ENCODE measurements around the gene ADCK1. TPM values are rescaled to one million over a fixed set of nuclear protein-coding genes. Genes with fewer than 3 reads are reported as not detected.

The ADCK1 gene
- total and polyA plus RNA-seq, 2 donors (not counting 1 experiment from before 2014, with no cell fraction given), result 10.6 to 18.3 TPM

- H3K9ac ChIP-seq (ENCODE audit: low read length), result no peak overlapping the region
- no peak overlapping the region for H3K27ac ChIP-seq (ENCODE audit: low read length in 2 of 2)
- H3K4me3 ChIP-seq (ENCODE audit: control extremely low read depth in 1 of 5, extremely low read depth in 1 of 5, insufficient read depth in 1 of 5, low read depth in 2 of 5, low read length in 4 of 5), result no peak overlapping the region
- no peaks in the 10 kb centered on the region for H3K9me3 Mint-ChIP-seq (ENCODE audit: insufficient read depth)
- H3K27ac Mint-ChIP-seq, result no peak overlapping the region
- H3K9me3 ChIP-seq (ENCODE audit: control extremely low read depth in 1 of 3, control insufficient read depth in 2 of 3, insufficient read depth in 1 of 3, low read length in 2 of 3), result no peaks in the 10 kb centered on the region
- no CpG with 5 or more reads among the region's 4 CpGs for WGBS (ENCODE audit: insufficient coverage)
- no peak for TF ChIP-seq EZH2 (IDR thresholded peaks at IDR 0.05; ENCODE audit: borderline replicate concordance, insufficient read depth, low read depth, low read length, poor library complexity, severe bottlenecking)
- no peak overlapping the region for H3K4me3 Mint-ChIP-seq
- no peak for DNase-seq
- H4K20me1 ChIP-seq (ENCODE audit: control insufficient read depth, insufficient read depth, low read length, poor library complexity, severe bottlenecking), result no peaks in the 10 kb centered on the region
- no peaks in the 10 kb centered on the region for H3K4me1 ChIP-seq (ENCODE audit: control insufficient read depth in 2 of 2, insufficient read depth in 2 of 2, low read length in 2 of 2)
- H3K79me2 ChIP-seq (ENCODE audit: control insufficient read depth, insufficient read depth, low read length), result no peaks in the 10 kb centered on the region
- no peaks in the 10 kb centered on the region for H3K27me3 Mint-ChIP-seq
- H3K36me3 ChIP-seq (replicated peaks in 1 of 2; ENCODE audit: control extremely low read depth in 1 of 2, control insufficient read depth in 1 of 2, extremely low read depth in 1 of 2, insufficient read depth in 2 of 2, low read length in 1 of 2), result no peaks in the 10 kb centered on the region
- H3K27me3 ChIP-seq (replicated peaks in 1 of 4; ENCODE audit: control extremely low read depth in 1 of 4, control insufficient read depth in 3 of 4, insufficient read depth in 4 of 4, low read length in 3 of 4), result no peaks in the 10 kb centered on the region
- H3K4me1 Mint-ChIP-seq, result no peaks in the 10 kb centered on the region
- POLR2A ChIA-PET, result no interaction called here
- intact Hi-C loops (cut with micrococcal nuclease), result no loop called here
- no peak for ATAC-seq (ENCODE audit: low read depth)
- no peak overlapping the region for H2AFZ ChIP-seq (ENCODE audit: insufficient read depth, low read depth, low read length, poor library complexity, severe bottlenecking)
- CTCF ChIA-PET, result no interaction called here
- no peak overlapping the region for H3K4me2 ChIP-seq (replicated peaks; ENCODE audit: low read depth, low read length, poor library complexity, severe bottlenecking)
These were observed 44.9 kb downstream of the ADCK1 start for GRCh38 chr14:77844802-77845201.

DNA sequence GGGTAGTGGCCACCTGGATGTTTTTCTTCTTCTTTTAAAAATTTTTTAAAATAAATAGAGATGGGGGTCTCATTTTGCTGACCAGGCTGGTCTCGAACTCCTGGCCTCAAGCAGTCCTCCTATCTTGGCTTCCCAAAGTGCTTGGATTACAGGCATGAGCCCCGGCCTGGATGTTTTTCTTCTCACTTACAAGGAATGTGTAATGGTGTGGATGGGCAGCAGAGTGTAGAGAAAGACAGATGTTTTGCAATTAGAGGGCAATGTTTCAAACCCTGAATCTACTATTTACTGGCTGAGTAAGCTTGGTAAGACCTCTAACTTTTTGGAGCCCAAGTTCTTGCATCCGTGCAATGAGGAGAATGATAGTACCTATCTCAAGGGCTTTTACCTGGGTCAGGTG lies 48.1 kb downstream of the ADCK1 start:
- no peak overlapping the region for H3K27ac ChIP-seq (ENCODE audit: low read length in 2 of 2)
- intact Hi-C loops (cut with micrococcal nuclease), result no loop called here
- H3K36me3 ChIP-seq (replicated peaks in 1 of 2; ENCODE audit: control extremely low read depth in 1 of 2, control insufficient read depth in 1 of 2, extremely low read depth in 1 of 2, insufficient read depth in 2 of 2, low read length in 1 of 2), result no peaks in the 10 kb centered on the region
- POLR2A ChIA-PET, result no interaction called here
- CTCF ChIA-PET, result no interaction called here
- no peak overlapping the region for H3K9ac ChIP-seq (ENCODE audit: low read length)
- Mint-ChIP-seq H3K4me1 (no peaks in the 10 kb centered on the region), H3K4me3 (no peak overlapping the region), H3K27ac (no peak overlapping the region), H3K27me3 (no peaks in the 10 kb centered on the region), H3K9me3 (ENCODE audit: insufficient read depth) (no peaks in the 10 kb centered on the region)
- 83% methylated on average over 1 of the region's 3 CpGs for WGBS (ENCODE audit: insufficient coverage)
- no peaks in the 10 kb centered on the region for H3K27me3 ChIP-seq (replicated peaks in 1 of 4; ENCODE audit: control extremely low read depth in 1 of 4, control insufficient read depth in 3 of 4, insufficient read depth in 4 of 4, low read length in 3 of 4)
- no peak overlapping the region for H3K4me3 ChIP-seq (ENCODE audit: control extremely low read depth in 1 of 5, extremely low read depth in 1 of 5, insufficient read depth in 1 of 5, low read depth in 2 of 5, low read length in 4 of 5)
- no peak overlapping the region for H3K4me2 ChIP-seq (replicated peaks; ENCODE audit: low read depth, low read length, poor library complexity, severe bottlenecking)
- no peaks in the 10 kb centered on the region for H4K20me1 ChIP-seq (ENCODE audit: control insufficient read depth, insufficient read depth, low read length, poor library complexity, severe bottlenecking)
- no peak for ATAC-seq (ENCODE audit: low read depth)
- TF ChIP-seq EZH2 (IDR thresholded peaks at IDR 0.05; ENCODE audit: borderline replicate concordance, insufficient read depth, low read depth, low read length, poor library complexity, severe bottlenecking) (no peak), CTCF (IDR thresholded peaks at IDR 0.05) (no peak)
- H2AFZ ChIP-seq (ENCODE audit: insufficient read depth, low read depth, low read length, poor library complexity, severe bottlenecking), result no peak overlapping the region
- peaks cover 0 to 6% (median 0%) of the 10 kb centered on the region in 3 donors for H3K9me3 ChIP-seq (ENCODE audit: control extremely low read depth in 1 of 3, control insufficient read depth in 2 of 3, insufficient read depth in 1 of 3, low read length in 2 of 3)
- no peaks in the 10 kb centered on the region for H3K79me2 ChIP-seq (ENCODE audit: control insufficient read depth, insufficient read depth, low read length)
- no peaks in the 10 kb centered on the region for H3K4me1 ChIP-seq (ENCODE audit: control insufficient read depth in 2 of 2, insufficient read depth in 2 of 2, low read length in 2 of 2)
- DNase-seq, result no peak

Data from B cell (primary cell).